ENCODE results near the gene SORBS2.

GRCh38 chr4:185833055-185833598 is 21.1 kb upstream of the SORBS2 start:
- TF ChIP-seq POLR2A (IDR thresholded peaks at IDR 0.05) (no peak), CTCF (IDR thresholded peaks at IDR 0.05) (no peak)
